Smooth muscle cell (in vitro differentiated cells): ENCODE data around the gene FOXE3. TPM values are rescaled to one million over a fixed set of nuclear protein-coding genes. Genes with fewer than 3 reads are reported as not detected.

Experiments used
- DNase-seq: peaks from one replicate; lab custom pipeline; 2025; ENCODE audit not compliant: unreplicated experiment; lab: John Stamatoyannopoulos, UW
- H2AFZ ChIP-seq: fragments of 200-600 bp; sonication (generic); 2 replicates; pipeline ENCODE4 v1.6.0; 2016; ENCODE audit warnings: antibody characterized with exemption, low read depth, mild to moderate bottlenecking
- H3F3A ChIP-seq: fragments of 200-600 bp; sonication (generic); 2 replicates; pipeline ENCODE4 v1.6.0; 2017; ENCODE audit warnings: antibody characterized with exemption, low read depth
- H3K27ac ChIP-seq: fragments of 200-600 bp; sonication (generic); 2 replicates; pipeline ENCODE4 v1.5.1; 2016; ENCODE audit warnings: low read depth, mild to moderate bottlenecking
- H3K27me3 ChIP-seq: fragments of 200-600 bp; sonication (generic); 2 replicates; pipeline ENCODE4 v1.6.1; 2016; ENCODE audit warnings: low read depth, mild to moderate bottlenecking
- H3K36me3 ChIP-seq: fragments of 200-600 bp; sonication (generic); 2 replicates; pipeline ENCODE4 v1.5.1; 2016; ENCODE audit warnings: low read depth
- H3K4me1 ChIP-seq: fragments of 200-600 bp; sonication (generic); 2 replicates; pipeline ENCODE4 v1.5.1; 2016; ENCODE audit warnings: low read depth
- H3K4me2 ChIP-seq: fragments of 200-600 bp; sonication (generic); 2 replicates; pipeline ENCODE4 v1.6.0; 2016; ENCODE audit warnings: mild to moderate bottlenecking
- H3K4me3 ChIP-seq: fragments of 200-600 bp; sonication (generic); 2 replicates; pipeline ENCODE4 v1.5.1; 2016; ENCODE audit warnings: mild to moderate bottlenecking
- H3K79me2 ChIP-seq: fragments of 200-600 bp; sonication (generic); 2 replicates; pipeline ENCODE4 v1.6.0; 2016; ENCODE audit warnings: low read depth, mild to moderate bottlenecking
- H3K9ac ChIP-seq: fragments of 200-600 bp; sonication (generic); 2 replicates; pipeline ENCODE4 v1.6.0; 2016; ENCODE audit warnings: low read depth
- H3K9me3 ChIP-seq: fragments of 200-600 bp; sonication (generic); replicated peaks from 2 replicates; pipeline ENCODE4 v1.5.1; 2016; ENCODE audit warnings: low read depth
- H4K20me1 ChIP-seq: fragments of 200-600 bp; sonication (generic); 2 replicates; pipeline ENCODE4 v1.6.0; 2016; ENCODE audit warnings: low read depth
- CTCF ChIP-seq: fragments of 200-600 bp; sonication (generic); IDR thresholded peaks from 2 replicates; pipeline ENCODE4 v1.5.1; 2017; ENCODE audit warnings: borderline replicate concordance, mild to moderate bottlenecking, antibody characterized with exemption; ENCODE audit not compliant: insufficient read depth, poor library complexity, severe bottlenecking
- WGBS: methylation state at CpG from one replicate; pipeline ENCODE4 v1.1.7; 2016; ENCODE audit warnings: low lambda C conversion rate; 5-methylcytosine and 5-hydroxymethylcytosine counted together
- polyA plus RNA-seq: library from polyadenylated mRNA; unstranded; fragments of >200 nt; fragmentation: Nextera tagmentation; extraction: Ambion mirVana; gene quantifications from 2 replicates; pipeline ENCODE4 v1.2.1, GENCODE V29; 2016
- total RNA-seq: library from RNA; depleted of rRNA; stranded (reverse); fragments of >200 nt; gene quantifications from 2 replicates; pipeline ENCODE4 v1.2.3, GENCODE V29; 2014

The FOXE3 gene
- total and polyA plus RNA-seq, 2 experiments from 2014 or later, result not detected

DNA sequence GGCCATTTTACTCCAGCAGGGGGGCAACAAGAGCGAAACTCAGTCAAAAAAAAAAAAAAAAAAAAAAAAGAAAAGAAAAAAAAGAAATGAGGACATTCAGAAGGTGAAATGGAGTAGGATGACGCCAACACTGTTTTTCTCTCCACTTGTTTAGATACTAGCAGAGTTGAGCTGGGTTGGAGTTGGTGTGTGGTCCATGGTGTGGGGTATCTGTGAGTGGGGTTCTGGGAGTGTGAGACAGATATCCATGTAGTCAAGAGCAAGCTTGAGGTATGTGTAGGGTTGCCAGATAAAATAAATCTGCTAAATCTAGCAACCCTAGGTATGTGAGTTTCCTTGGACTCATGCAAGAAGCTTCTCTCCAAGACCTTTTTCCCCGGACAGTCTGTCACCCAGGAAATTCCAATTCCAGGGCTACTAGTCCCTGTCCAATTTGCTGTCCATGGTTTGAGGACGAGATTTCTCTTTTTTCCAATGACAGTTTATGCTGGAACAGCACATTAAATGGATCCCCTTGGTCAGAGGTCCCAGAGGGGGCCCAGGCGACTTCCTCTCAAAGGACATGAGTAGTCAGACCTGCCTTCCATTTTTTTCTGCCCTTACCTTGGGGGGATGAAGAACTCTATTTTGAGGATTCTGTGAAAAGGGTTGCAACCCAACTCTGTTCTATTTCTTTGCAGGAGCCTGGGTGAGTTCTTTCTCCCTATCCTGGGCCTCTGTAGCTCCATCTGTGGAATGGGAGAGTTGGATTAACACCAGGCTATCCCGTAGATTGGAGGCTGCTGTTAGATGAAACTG, 19.6 kb downstream of the FOXE3 start:
- no peak overlapping the region for H3K4me2 ChIP-seq
- H3K9ac ChIP-seq, result no peak overlapping the region
- no peak for TF ChIP-seq CTCF
- WGBS, result 45% methylated on average over 6 of the region's 6 CpGs
- H3K9me3 ChIP-seq, result no peaks in the 10 kb centered on the region
- H3K4me3 ChIP-seq, result no peak overlapping the region
- H3K36me3 ChIP-seq, result no peaks in the 10 kb centered on the region
- no peak for DNase-seq
- H3K4me1 ChIP-seq, result peaks cover 15% of the 10 kb centered on the region
- no peak overlapping the region for H2AFZ ChIP-seq
- H4K20me1 ChIP-seq, result peaks cover 4% of the 10 kb centered on the region
- H3F3A ChIP-seq, result no peaks in the 10 kb centered on the region
- no peaks in the 10 kb centered on the region for H3K79me2 ChIP-seq
- H3K27me3 ChIP-seq, result peaks cover 97% of the 10 kb centered on the region
- no peak overlapping the region for H3K27ac ChIP-seq

DNA sequence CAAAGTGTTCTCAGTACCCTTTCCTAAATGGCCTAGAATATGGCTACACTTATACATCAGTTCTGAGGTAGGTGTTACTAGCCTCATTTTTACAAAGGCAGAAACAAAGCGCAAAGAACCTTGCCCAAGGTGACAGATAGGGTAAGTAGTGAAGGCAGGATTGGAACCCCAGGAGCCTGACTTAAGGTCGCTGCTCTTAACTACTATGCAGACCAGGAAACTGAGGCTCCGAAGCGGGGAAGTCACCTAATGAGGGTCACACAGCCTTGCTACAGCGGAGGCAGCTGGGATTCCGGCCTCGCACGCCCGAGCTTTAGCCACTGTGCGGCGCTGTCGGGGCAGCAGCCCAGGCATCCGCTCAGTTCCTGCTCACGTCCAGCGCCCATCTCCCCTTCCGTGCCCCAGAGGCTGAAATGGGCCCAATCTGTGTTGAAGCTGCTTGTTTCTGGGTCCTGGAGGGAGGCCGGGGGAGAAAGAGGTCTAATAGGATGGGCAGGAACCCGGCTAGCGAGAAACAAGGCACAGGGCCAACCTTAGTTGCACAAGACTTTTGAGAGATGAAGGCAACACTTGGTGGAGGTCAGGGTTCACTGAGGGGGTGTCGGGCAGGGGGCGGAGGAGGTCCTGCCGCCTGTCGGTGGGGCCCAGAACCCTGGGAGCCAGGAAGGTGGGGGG, 20.4 kb downstream of the FOXE3 start:
- no peaks in the 10 kb centered on the region for H3K9me3 ChIP-seq
- TF ChIP-seq CTCF, result peak; percentile 69
- peak overlapping the region; percentile 63 for H3K4me3 ChIP-seq
- no peak overlapping the region for H3K9ac ChIP-seq
- no peaks in the 10 kb centered on the region for H3K36me3 ChIP-seq
- H3F3A ChIP-seq, result no peaks in the 10 kb centered on the region
- H4K20me1 ChIP-seq, result peaks cover 4% of the 10 kb centered on the region
- WGBS, result 5% methylated on average over 23 of the region's 23 CpGs
- H2AFZ ChIP-seq, result no peak overlapping the region
- no peak for DNase-seq
- no peak overlapping the region for H3K27ac ChIP-seq
- no peaks in the 10 kb centered on the region for H3K79me2 ChIP-seq
- peak overlapping the region; percentile 88 for H3K4me2 ChIP-seq
- H3K27me3 ChIP-seq, result peaks cover 98% of the 10 kb centered on the region
- peaks cover 15% of the 10 kb centered on the region for H3K4me1 ChIP-seq

DNA sequence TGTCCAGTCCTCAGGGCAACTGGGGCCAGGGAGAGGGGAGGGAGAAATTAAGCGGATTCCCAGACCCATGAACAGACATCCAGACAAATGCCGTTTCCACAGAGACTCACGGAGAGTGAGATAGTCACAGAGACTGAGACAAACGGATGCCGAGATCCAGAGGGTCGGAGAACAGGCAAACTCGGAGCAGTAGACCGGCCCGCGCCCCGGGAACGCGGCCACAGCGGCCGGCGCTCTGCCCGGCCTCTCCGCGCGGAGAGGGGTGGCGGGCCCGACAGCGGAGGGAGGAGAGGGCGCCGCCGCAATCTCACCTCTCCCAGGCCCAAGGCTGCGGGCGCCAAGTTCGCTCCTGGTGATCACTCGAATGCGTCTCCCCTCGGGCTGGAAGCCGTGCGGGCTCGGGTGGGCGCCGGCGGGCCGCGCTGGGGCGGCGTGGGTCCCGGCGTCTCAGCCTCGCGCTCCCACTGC, 20.9 kb downstream of the FOXE3 start:
- H2AFZ ChIP-seq, result peak overlapping the region; percentile 69
- H3F3A ChIP-seq, result no peaks in the 10 kb centered on the region
- TF ChIP-seq CTCF, result no peak
- H3K36me3 ChIP-seq, result no peaks in the 10 kb centered on the region
- H3K27ac ChIP-seq, result no peak overlapping the region
- peaks cover 15% of the 10 kb centered on the region for H3K4me1 ChIP-seq
- peaks cover 98% of the 10 kb centered on the region for H3K27me3 ChIP-seq
- peak overlapping the region; percentile 88 for H3K4me2 ChIP-seq
- no peak overlapping the region for H3K9ac ChIP-seq
- 1% methylated on average over 39 of the region's 46 CpGs for whole genome bisulfite sequencing
- no peaks in the 10 kb centered on the region for H3K9me3 ChIP-seq
- no peaks in the 10 kb centered on the region for H3K79me2 ChIP-seq
- DNase-seq, result no peak
- H3K4me3 ChIP-seq, result peak overlapping the region; percentile 63
- H4K20me1 ChIP-seq, result peaks cover 4% of the 10 kb centered on the region
